PC-9 (cell line): ENCODE results near the gene FAIM2. TPM values are rescaled to one million over a fixed set of nuclear protein-coding genes. Genes with fewer than 3 reads are reported as not detected.
A peak's percentile ranks its signal among the peaks of the same experiment; 100 is the strongest.

Source experiments
- BruUV-seq: library from RNA; stranded (reverse); fragments of 400-500 nt; replicated peaks from 2 replicates; lab custom pipeline; 2021; lab: Mats Ljungman, UMichigan
- CTCF ChIA-PET: fragments of 300-600 bp; sonication (Branson Sonifier 250); formaldehyde crosslinking; loops from one replicate; lab custom pipeline; 2022; ENCODE audit warnings: antibody characterized with exemption; lab: Charles Lee
- POLR2A ChIA-PET: fragments of 300-600 bp; sonication (Branson Sonifier 250); formaldehyde crosslinking; loops from one replicate; lab custom pipeline; 2022; ENCODE audit warnings: antibody characterized with exemption; ENCODE audit not compliant: unreplicated experiment; lab: Charles Lee
- DNase-seq, 2 experiments: peaks; one replicate each; pipeline versions ENCODE4 v3.0.0 to v3.0.0-alpha.2; 2015 to 2022; ENCODE audit warnings: mixed read lengths in 1 of 2
- H2AFZ ChIP-seq: fragments of 200-600 bp; sonication (generic); 2 replicates; pipeline ENCODE4 v1.8.1; 2017; ENCODE audit warnings: antibody characterized with exemption
- H3F3A ChIP-seq: fragments of 200-600 bp; sonication (generic); 2 replicates; pipeline ENCODE4 v1.8.1; 2017; ENCODE audit warnings: antibody characterized with exemption, mild to moderate bottlenecking, low read depth; ENCODE audit not compliant: insufficient read depth
- H3K27ac ChIP-seq: fragments of 200-600 bp; sonication (generic); 2 replicates; pipeline ENCODE4 v1.6.1; 2016; ENCODE audit warnings: mixed run types
- H3K27me3 ChIP-seq: fragments of 200-600 bp; sonication (generic); 2 replicates; pipeline ENCODE4 v1.6.1; 2016; ENCODE audit warnings: low read depth, mixed run types; ENCODE audit not compliant: insufficient read depth
- H3K36me3 ChIP-seq: fragments of 200-600 bp; sonication (generic); 2 replicates; pipeline ENCODE4 v1.6.1; 2016; ENCODE audit warnings: low read depth, mixed run types
- H3K4me1 ChIP-seq: fragments of 200-600 bp; sonication (generic); replicated peaks from 2 replicates; pipeline ENCODE4 v1.6.1; 2016; ENCODE audit warnings: mixed run types; ENCODE audit not compliant: insufficient read depth
- H3K4me2 ChIP-seq: fragments of 200-600 bp; sonication (generic); 2 replicates; pipeline ENCODE4 v1.6.1; 2017; ENCODE audit warnings: mixed run types
- H3K4me3 ChIP-seq: fragments of 200-600 bp; sonication (generic); 2 replicates; pipeline ENCODE4 v1.6.1; 2016; ENCODE audit warnings: mixed run types
- H3K79me2 ChIP-seq: fragments of 200-600 bp; sonication (generic); 2 replicates; pipeline ENCODE4 v1.6.1; 2017; ENCODE audit warnings: low read depth, mixed run types
- H3K9me2 ChIP-seq: fragments of 200-600 bp; sonication (generic); 2 replicates; pipeline ENCODE4 v1.8.1; 2017; ENCODE audit warnings: mild to moderate bottlenecking; ENCODE audit not compliant: insufficient read depth
- H3K9me3 ChIP-seq: fragments of 200-600 bp; sonication (generic); 2 replicates; pipeline ENCODE4 v1.8.1; 2016; ENCODE audit warnings: low read depth; ENCODE audit not compliant: insufficient read depth
- H4K20me1 ChIP-seq: fragments of 200-600 bp; sonication (generic); 2 replicates; pipeline ENCODE4 v1.8.1; 2017; ENCODE audit not compliant: insufficient read depth
- EZH2 ChIP-seq: fragments of 200-600 bp; sonication (generic); IDR thresholded peaks from 2 replicates; pipeline ENCODE4 v1.8.0; 2017; ENCODE audit warnings: antibody characterized with exemption, low read depth
- intact Hi-C: fragments of 100-400 bp; cut with micrococcal nuclease; formaldehyde crosslinking; loops from one replicate; pipeline ENCODE4 v1.10.0; 2022; ENCODE audit not compliant: unreplicated experiment
- total RNA-seq: library from RNA; stranded (reverse); gene quantifications from 2 replicates; pipeline ENCODE4 v1.2.3, GENCODE V29; 2021
- TF ChIP-seq, protein P1 (sequence below): fragments of 200-600 bp; sonication (generic); conservative IDR thresholded peaks from 2 replicates; pipeline ENCODE4 v1.6.1; 2017; ENCODE audit warnings: mixed run types, antibody characterized with exemption, mild to moderate bottlenecking, moderate library complexity

FAIM2 gene
- total RNA-seq, 1 experiment from 2014 or later: not detected

DNA sequence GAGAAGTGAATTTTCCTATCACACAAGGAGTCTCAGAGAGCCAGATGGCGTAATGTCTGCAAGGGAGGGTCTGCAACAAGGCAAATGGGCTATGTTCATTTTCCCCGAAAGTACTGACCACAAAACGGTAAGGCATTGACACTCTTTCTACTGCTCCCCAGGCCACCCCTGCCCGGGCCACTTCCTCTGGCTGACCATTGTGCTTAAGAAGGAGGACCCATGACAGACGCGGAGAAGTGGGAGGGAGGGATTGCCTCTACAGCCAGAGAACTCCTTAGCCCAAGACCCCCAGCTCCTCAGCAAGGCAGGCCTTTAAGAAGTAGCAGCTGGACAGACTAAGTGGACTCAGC lies 76.7 kb downstream of the FAIM2 start:
- ChIA-PET POLR2A (interaction anchor here (0.7 kb wide), 1 partner anchor 18 kb away, joined by 3 read pairs; no protein-coding TSS in a partner anchor), CTCF (interaction anchor here (1.5 kb wide), 1 partner anchor 86 kb away, joined by 7 read pairs; the partner anchor contains the start of gene TMBIM6)
- no TSS peak for BruUV-seq
- Histone ChIP-seq H3K4me3 (peak overlapping the region; percentile 84), H2AFZ (no peak overlapping the region), H3K36me3 (no peaks in the 10 kb centered on the region), H3K27ac (no peak overlapping the region), H3K27me3 (no peaks in the 10 kb centered on the region), H3K4me2 (peak overlapping the region; percentile 92), H3K79me2 (peaks cover 24% of the 10 kb centered on the region; the same call in 1 of the 2 replicates), H3K9me3 (no peaks in the 10 kb centered on the region), H3F3A (no peaks in the 10 kb centered on the region), H4K20me1 (peaks cover 16% of the 10 kb centered on the region; the same call in 1 of the 2 replicates), H3K4me1 (peaks cover 14% of the 10 kb centered on the region), H3K9me2 (no peaks in the 10 kb centered on the region)
- no peak for TF ChIP-seq EZH2
- TF ChIP-seq, protein P1, sequence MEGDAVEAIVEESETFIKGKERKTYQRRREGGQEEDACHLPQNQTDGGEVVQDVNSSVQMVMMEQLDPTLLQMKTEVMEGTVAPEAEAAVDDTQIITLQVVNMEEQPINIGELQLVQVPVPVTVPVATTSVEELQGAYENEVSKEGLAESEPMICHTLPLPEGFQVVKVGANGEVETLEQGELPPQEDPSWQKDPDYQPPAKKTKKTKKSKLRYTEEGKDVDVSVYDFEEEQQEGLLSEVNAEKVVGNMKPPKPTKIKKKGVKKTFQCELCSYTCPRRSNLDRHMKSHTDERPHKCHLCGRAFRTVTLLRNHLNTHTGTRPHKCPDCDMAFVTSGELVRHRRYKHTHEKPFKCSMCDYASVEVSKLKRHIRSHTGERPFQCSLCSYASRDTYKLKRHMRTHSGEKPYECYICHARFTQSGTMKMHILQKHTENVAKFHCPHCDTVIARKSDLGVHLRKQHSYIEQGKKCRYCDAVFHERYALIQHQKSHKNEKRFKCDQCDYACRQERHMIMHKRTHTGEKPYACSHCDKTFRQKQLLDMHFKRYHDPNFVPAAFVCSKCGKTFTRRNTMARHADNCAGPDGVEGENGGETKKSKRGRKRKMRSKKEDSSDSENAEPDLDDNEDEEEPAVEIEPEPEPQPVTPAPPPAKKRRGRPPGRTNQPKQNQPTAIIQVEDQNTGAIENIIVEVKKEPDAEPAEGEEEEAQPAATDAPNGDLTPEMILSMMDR: no peak
- intact Hi-C loops: no loop called here
- DNase-seq: no peak

DNA sequence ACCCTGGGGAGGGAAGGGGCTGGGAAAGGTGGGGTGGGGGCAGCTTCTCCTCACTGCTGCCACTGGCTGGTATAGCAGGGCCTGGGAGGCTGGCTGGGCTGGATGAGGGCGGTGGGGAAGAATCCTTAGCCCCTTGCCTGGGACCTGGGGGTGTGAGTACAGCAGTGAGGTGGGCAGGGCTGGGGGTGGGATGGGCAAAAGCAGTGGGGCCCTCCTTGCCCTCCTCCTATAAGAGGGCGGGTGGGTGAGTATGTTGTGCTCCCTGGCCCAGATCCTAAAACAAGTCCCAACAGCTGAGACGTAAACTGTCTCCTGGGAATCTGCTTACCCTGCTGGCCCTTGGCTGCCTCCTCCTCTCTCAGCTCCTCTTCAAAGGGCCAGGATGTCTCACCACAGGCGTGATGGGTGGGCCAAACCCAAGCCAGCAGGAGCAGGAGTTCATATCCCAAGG lies 77.7 kb downstream of the FAIM2 start:
- Histone ChIP-seq H3K79me2 (peaks cover 24% of the 10 kb centered on the region; the same call in 1 of the 2 replicates), H3K27ac (no peak overlapping the region), H3K4me1 (peaks cover 14% of the 10 kb centered on the region), H3K4me2 (no peak overlapping the region), H3F3A (no peaks in the 10 kb centered on the region), H3K9me2 (no peaks in the 10 kb centered on the region), H3K36me3 (no peaks in the 10 kb centered on the region), H2AFZ (no peak overlapping the region), H4K20me1 (peaks cover 19% of the 10 kb centered on the region; the same call in 1 of the 2 replicates), H3K4me3 (no peak overlapping the region), H3K9me3 (no peaks in the 10 kb centered on the region), H3K27me3 (no peaks in the 10 kb centered on the region)
- no TSS peak for BruUV-seq
- intact Hi-C loops: no loop called here
- CTCF ChIA-PET: interaction anchor here (0.6 to 0.9 kb wide), 2 partner anchors 14 to 440 kb away, joined by 3 to 5 read pairs; no protein-coding TSS in a partner anchor
- POLR2A ChIA-PET: interaction anchor here (0.6 kb wide), 1 partner anchor 828 kb away, joined by 9 read pairs; no protein-coding TSS in a partner anchor
- TF ChIP-seq EZH2: no peak
- TF ChIP-seq, protein P1: no peak
- DNase-seq: no peak

DNA sequence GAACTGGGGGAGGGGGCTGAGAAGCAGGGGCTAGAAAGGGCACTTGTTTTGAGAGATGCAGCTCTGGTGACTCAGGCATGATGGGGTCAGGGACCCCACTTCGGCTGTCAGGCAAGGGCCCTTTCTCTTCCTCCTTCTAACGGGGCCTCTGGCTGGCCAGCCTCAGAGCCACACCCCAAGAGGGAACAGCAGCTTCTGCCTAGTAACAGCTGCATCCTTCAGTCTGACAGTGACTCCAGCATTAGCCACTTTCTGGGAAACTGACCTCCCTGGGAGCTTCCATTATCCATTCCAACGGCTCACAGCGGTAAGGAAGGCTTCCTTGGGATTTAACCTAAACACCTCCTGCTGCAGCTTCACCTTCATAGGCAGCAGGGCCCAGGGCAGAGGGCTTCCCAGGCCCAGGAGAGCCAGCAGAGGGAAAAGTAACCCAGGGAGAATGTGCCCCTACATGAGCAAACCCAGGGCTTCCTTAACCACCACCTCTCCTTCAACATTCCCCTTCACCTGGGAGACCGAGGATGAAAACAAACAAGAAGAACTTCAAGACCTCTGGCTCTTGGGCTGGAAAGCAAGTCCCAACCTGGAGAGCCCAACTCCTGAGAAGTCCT lies 78.2 kb downstream of the FAIM2 start:
- no peak for DNase-seq
- Histone ChIP-seq H3K27me3 (no peaks in the 10 kb centered on the region), H3F3A (no peaks in the 10 kb centered on the region), H3K79me2 (peaks cover 24% of the 10 kb centered on the region; the same call in 1 of the 2 replicates), H3K36me3 (no peaks in the 10 kb centered on the region), H3K4me1 (peaks cover 14% of the 10 kb centered on the region), H3K27ac (no peak overlapping the region), H3K4me3 (no peak overlapping the region), H3K4me2 (no peak overlapping the region), H2AFZ (no peak overlapping the region), H3K9me3 (no peaks in the 10 kb centered on the region), H3K9me2 (no peaks in the 10 kb centered on the region), H4K20me1 (peaks cover 19% of the 10 kb centered on the region; the same call in 1 of the 2 replicates)
- ChIA-PET CTCF (interaction anchor here (0.6 to 0.9 kb wide), 2 partner anchors 14 to 440 kb away, joined by 3 to 5 read pairs; no protein-coding TSS in a partner anchor), POLR2A (interaction anchor here (0.5 kb wide), 1 partner anchor 429 kb away, joined by 18 read pairs; no protein-coding TSS in a partner anchor)
- BruUV-seq: no TSS peak
- no peak for TF ChIP-seq EZH2
- TF ChIP-seq, protein P1: no peak
- intact Hi-C loops: no loop called here
